Endodermal cell (in vitro differentiated cells): ENCODE measurements around the gene CST9. TPM values are rescaled to one million over a fixed set of nuclear protein-coding genes. Genes with fewer than 3 reads are reported as not detected.

Experiments
- DNase-seq: peaks from one replicate; pipeline ENCODE4 v3.0.0-alpha.2; 2017
- H3K27ac ChIP-seq: 2 replicates; pipeline ENCODE4 v1.5.1; 2013; ENCODE audit warnings: mild to moderate bottlenecking, low read depth, low read length, moderate library complexity
- H3K27me3 ChIP-seq: 2 replicates; pipeline ENCODE4 v1.6.1; 2013; ENCODE audit warnings: mild to moderate bottlenecking, low read length, moderate library complexity; ENCODE audit not compliant: insufficient read depth, control insufficient read depth, poor library complexity, severe bottlenecking
- H3K36me3 ChIP-seq: 2 replicates; pipeline ENCODE4 v1.7.0; 2013; ENCODE audit warnings: mild to moderate bottlenecking, low read length, moderate library complexity; ENCODE audit not compliant: control insufficient read depth, insufficient read depth
- H3K4me1 ChIP-seq: one replicate; pipeline ENCODE4 v1.7.0; 2013; ENCODE audit warnings: low read length; ENCODE audit not compliant: control insufficient read depth, insufficient read depth
- H3K4me3 ChIP-seq: 2 replicates; pipeline ENCODE4 v1.5.1; 2013; ENCODE audit warnings: mild to moderate bottlenecking, low read length, moderate library complexity
- H3K9ac ChIP-seq: 2 replicates; pipeline ENCODE4 v1.6.1; 2013; ENCODE audit warnings: mild to moderate bottlenecking, low read length, moderate library complexity; ENCODE audit not compliant: poor library complexity, severe bottlenecking; ENCODE audit errors: extremely low read depth
- H3K9me3 ChIP-seq: 2 replicates; pipeline ENCODE4 v1.6.1; 2013; ENCODE audit warnings: mild to moderate bottlenecking, low read length, moderate library complexity; ENCODE audit not compliant: control insufficient read depth
- H3K27ac Mint-ChIP-seq: 2 replicates; pipeline ENCODE4 v1.8.0; 2020; ENCODE audit warnings: mixed read lengths
- H3K27me3 Mint-ChIP-seq: 2 replicates; pipeline ENCODE4 v1.8.0; 2021; ENCODE audit warnings: mild to moderate bottlenecking, mixed read lengths; ENCODE audit not compliant: insufficient read depth
- H3K36me3 Mint-ChIP-seq: 2 replicates; pipeline ENCODE4 v1.8.0; 2020; ENCODE audit warnings: low read depth, mixed read lengths
- H3K4me1 Mint-ChIP-seq: 2 replicates; pipeline ENCODE4 v1.8.0; 2020; ENCODE audit warnings: mixed read lengths
- H3K4me3 Mint-ChIP-seq: 2 replicates; pipeline ENCODE4 v1.8.0; 2020; ENCODE audit warnings: mild to moderate bottlenecking, moderate library complexity, mixed read lengths
- H3K9me3 Mint-ChIP-seq: 2 replicates; pipeline ENCODE4 v1.8.0; 2020; ENCODE audit warnings: mild to moderate bottlenecking, mixed read lengths
- CTCF ChIP-seq: fragments of 200-600 bp; sonication (generic); conservative IDR thresholded peaks from 2 replicates; pipeline ENCODE4 v1.5.0; 2021; ENCODE audit warnings: antibody characterized with exemption, mild to moderate bottlenecking
- WGBS, 2 experiments: methylation state at CpG; one replicate each; pipeline versions ENCODE4 v1.1.5 to v1.1.7; 2013; ENCODE audit warnings: missing lambda C conversion rate in 2 of 2, mixed read lengths in 1 of 2; ENCODE audit not compliant: insufficient coverage in 1 of 2, insufficient read length in 1 of 2; 5-methylcytosine and 5-hydroxymethylcytosine counted together
- total RNA-seq, 2 donors: library from RNA; stranded (reverse); fragmentation: NEBNext Ultra II Directional in 1 of 2; extraction: Animal tissue kit (Norgen Biotek cat#: 25700) in 1 of 2; gene quantifications; 2 replicates in 1 of 2; 3 replicates in 1 of 2; pipeline ENCODE4 v1.2.1, GENCODE V29; 2021

CST9 gene
- total RNA-seq, 2 donors from 2014 or later = not detected

- Mint-ChIP-seq H3K27me3 (no peaks in the 10 kb centered on the region), H3K36me3 (peaks cover 10% of the 10 kb centered on the region), H3K4me1 (peaks cover 29% of the 10 kb centered on the region), H3K9me3 (no peaks in the 10 kb centered on the region), H3K4me3 (no peak overlapping the region), H3K27ac (peak overlapping the region; percentile 60)
- peak; percentile 76 for DNase-seq
- H3K9ac ChIP-seq = no peak overlapping the region
- no peak for TF ChIP-seq CTCF
- H3K27me3 ChIP-seq = no peaks in the 10 kb centered on the region
- H3K4me3 ChIP-seq = no peak overlapping the region
- peaks cover 2% of the 10 kb centered on the region for H3K4me1 ChIP-seq
- 33 to 50% methylated on average over 2 to 7 of the region's 7 CpGs for WGBS, 2 experiments
- H3K27ac ChIP-seq = no peak overlapping the region
- H3K36me3 ChIP-seq = no peaks in the 10 kb centered on the region
- peaks cover 4% of the 10 kb centered on the region for H3K9me3 ChIP-seq
Observed at GRCh38 chr20:23629017-23629541, 23.4 kb upstream of the CST9 start.

- WGBS, 2 experiments = 95% methylated on average over 4 to 6 of the region's 6 CpGs
- peaks cover 2% of the 10 kb centered on the region for H3K4me1 ChIP-seq
- no peak overlapping the region for H3K9ac ChIP-seq
- H3K4me3 Mint-ChIP-seq = no peak overlapping the region
- peaks cover 4% of the 10 kb centered on the region for H3K9me3 ChIP-seq
- peak overlapping the region; percentile 60 for H3K27ac Mint-ChIP-seq
- no peaks in the 10 kb centered on the region for H3K27me3 ChIP-seq
- TF ChIP-seq CTCF = no peak
- no peaks in the 10 kb centered on the region for H3K9me3 Mint-ChIP-seq
- H3K27me3 Mint-ChIP-seq = no peaks in the 10 kb centered on the region
- no peak overlapping the region for H3K27ac ChIP-seq
- no peaks in the 10 kb centered on the region for H3K36me3 ChIP-seq
- H3K36me3 Mint-ChIP-seq = peaks cover 6% of the 10 kb centered on the region
- H3K4me1 Mint-ChIP-seq = peaks cover 31% of the 10 kb centered on the region
- no peak overlapping the region for H3K4me3 ChIP-seq
- no peak for DNase-seq
Observed at GRCh38 chr20:23628402-23629016, 22.8 kb upstream of the CST9 start.

DNA sequence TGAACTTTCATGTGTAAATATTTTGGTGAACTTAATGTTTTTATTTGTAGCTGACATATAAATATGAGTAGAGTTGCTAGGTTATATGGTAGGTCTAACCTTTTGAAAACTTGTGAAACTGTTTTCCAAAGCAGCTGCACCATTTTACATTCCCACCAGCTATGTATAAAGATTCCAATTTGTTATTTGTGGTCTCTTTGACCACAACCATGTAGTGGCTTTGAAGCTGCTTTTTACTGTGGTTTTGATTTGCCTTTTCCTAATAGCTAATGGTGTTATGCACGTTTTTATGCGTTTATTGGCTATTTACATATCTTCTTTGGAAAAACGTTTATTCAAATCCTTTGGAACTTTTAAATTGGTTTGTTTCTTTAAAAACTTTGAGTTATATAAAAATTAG is 21.8 kb upstream of the CST9 start:
- no peak for TF ChIP-seq CTCF
- H3K36me3 ChIP-seq = no peaks in the 10 kb centered on the region
- H3K27ac ChIP-seq = no peak overlapping the region
- Mint-ChIP-seq H3K4me3 (no peak overlapping the region), H3K27ac (no peak overlapping the region), H3K27me3 (no peaks in the 10 kb centered on the region), H3K4me1 (peaks cover 37% of the 10 kb centered on the region), H3K9me3 (no peaks in the 10 kb centered on the region), H3K36me3 (no peaks in the 10 kb centered on the region)
- DNase-seq = no peak
- peaks cover 2% of the 10 kb centered on the region for H3K4me1 ChIP-seq
- no peak overlapping the region for H3K9ac ChIP-seq
- no peak overlapping the region for H3K4me3 ChIP-seq
- peaks cover 4% of the 10 kb centered on the region for H3K9me3 ChIP-seq
- H3K27me3 ChIP-seq = no peaks in the 10 kb centered on the region
- 87 to 100% methylated on average over 2 to 3 of the region's 3 CpGs for whole genome bisulfite sequencing, 2 experiments
